Superior temporal gyrus (tissue), 1 donor: ENCODE results near the gene MPC1L.

Experiments used
- DNase-seq: peaks from one replicate; pipeline ENCODE4 v3.0.0-alpha.2; 2016; ENCODE audit errors: extremely low spot score

Gene MPC1L

GRCh38 chrX:40628506-40628905, 5.3 kb downstream of the MPC1L start:
- DNase-seq: no peak

- DNase-seq: no peak
Measured at GRCh38 chrX:40632199-40632598, 9.0 kb downstream of the MPC1L start.

- no peak for DNase-seq
Measured at GRCh38 chrX:40637687-40638086, 14.5 kb downstream of the MPC1L start.

DNA sequence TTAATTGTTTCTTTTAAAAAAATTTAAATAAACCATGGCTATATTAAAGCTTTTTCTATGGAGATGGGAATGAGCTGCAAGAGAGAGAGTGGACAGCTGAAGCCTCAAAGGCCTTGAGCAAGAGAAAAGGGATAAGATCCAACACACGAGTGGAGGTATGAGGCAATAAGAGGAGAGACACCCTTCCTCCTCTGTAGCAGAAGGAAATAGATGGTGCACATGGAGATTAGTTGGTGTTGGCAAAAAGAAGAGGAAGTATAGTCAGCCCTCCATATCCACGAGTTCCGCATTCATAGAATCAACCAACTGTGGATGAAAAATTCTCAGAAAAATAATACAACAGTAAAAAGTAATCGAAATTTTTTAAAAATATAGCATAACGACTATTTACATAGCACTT, 20.9 kb downstream of the MPC1L start:
- no peak for DNase-seq

DNA sequence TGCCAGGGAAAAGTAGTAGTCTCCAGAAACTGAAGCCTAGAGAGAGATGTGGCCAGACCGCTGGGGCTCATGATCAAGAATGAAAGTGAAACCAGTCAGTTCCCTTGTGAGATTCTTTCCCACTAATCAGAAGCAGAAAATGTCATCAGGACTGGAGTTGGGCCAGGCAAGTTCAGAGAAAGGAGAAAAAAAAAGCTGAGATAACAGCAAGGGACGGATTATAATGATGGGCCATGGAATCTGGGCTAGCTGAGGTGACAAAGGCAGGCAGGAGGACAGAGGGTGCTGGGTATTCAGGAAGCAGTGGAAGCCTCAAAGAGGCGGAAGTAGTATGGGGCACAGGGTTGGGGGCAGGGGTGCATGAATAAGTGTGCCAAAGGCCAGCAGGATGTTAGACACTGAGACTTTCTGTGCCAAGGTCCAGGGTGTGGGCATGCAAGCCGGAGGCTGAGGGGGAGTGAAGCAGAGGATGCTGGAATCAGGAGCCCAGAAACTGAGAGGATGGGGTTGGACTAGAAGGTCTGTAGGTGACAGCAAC, 21.7 kb downstream of the MPC1L start:
- no peak for DNase-seq

- DNase-seq: no peak
Measured at GRCh38 chrX:40646489-40647306, 23.5 kb downstream of the MPC1L start.

DNA sequence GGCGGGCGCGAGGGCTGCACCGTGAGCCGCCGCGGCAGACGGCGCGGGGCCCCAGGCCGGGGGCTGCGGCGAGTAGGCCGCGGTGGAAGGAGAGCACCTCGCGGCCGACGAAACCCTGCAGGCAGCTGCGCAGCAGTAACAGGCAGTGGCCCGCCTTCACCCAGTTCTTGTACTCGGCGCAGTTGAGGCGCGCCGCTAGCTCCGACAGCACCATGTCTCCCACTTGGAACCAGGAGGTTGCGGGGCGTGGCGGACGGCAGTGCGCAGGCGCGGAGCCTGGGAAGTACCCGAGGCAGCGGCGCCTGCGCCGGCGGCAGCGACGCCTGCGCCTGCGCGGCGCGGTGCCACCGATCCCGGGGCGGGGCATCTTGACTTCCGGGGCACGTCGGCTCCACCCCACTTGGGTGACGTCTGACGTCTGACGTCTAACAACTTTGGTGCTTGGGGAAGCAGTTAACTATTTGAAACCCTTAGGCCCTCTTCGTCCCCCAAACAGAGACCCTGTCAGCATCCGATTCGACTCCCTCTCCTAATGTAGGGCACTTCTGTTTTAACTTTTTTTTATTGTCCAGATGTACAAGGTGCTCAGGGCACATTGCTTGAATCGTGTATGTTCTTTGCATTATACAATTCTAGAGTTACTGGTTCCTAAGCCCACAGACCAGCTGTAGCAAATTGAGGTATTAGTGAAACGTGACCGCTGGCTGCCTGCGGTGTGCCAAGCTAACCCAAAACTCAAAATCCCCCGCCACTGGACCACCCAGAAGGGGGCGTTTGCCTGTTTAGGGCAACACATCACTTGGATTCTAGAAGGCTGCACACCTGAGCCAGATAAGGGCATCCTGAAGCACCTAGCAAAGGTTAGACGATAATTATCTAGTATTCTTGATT, 24.3 kb downstream of the MPC1L start, which contains the start of gene CXorf38:
TSS of gene CXorf38 (minus strand) at position 255 of the 891 bp plus-strand sequence. CDS start at position 214, 41 bp downstream.
- peak; percentile 82 for DNase-seq

DNA sequence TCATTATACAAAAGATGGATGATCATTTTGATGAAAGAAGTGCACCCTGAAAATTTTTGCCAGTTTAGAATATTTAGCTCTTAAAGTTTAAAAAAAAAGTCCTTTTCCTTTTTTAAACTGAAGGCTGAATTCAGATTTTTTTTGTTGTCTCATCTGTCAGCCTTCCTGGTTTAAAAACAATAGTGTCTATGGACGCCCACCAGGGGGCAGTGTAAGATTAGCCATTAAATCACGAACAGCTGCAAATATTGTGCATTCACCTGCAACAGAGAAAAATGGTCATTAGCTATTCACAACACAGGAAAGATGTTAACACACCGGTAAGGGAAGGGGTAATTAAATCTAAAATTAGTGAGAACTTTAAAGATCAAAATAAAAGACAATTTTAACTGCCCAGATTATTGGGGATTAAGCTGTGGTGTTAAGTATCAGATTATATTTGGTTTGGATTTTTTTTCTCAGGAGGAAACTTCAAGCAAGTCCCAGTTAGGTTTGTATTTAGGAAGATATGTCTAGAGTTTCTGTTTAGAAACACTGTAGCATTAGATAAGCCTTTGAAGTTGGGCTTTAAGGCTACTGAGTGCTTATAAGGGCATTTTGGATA, 28.5 kb downstream of the MPC1L start:
- peak; percentile 74 for DNase-seq

GRCh38 chrX:40652664-40653063, 29.4 kb downstream of the MPC1L start:
- DNase-seq: no peak

- no peak for DNase-seq
Measured at GRCh38 chrX:40653535-40653934, 30.3 kb downstream of the MPC1L start.

- DNase-seq: no peak
Measured at GRCh38 chrX:40660381-40660780, 37.2 kb downstream of the MPC1L start.

GRCh38 chrX:40661489-40661888, 38.3 kb downstream of the MPC1L start:
- no peak for DNase-seq

GRCh38 chrX:40663078-40663740, 40.0 kb downstream of the MPC1L start:
- no peak for DNase-seq

DNA sequence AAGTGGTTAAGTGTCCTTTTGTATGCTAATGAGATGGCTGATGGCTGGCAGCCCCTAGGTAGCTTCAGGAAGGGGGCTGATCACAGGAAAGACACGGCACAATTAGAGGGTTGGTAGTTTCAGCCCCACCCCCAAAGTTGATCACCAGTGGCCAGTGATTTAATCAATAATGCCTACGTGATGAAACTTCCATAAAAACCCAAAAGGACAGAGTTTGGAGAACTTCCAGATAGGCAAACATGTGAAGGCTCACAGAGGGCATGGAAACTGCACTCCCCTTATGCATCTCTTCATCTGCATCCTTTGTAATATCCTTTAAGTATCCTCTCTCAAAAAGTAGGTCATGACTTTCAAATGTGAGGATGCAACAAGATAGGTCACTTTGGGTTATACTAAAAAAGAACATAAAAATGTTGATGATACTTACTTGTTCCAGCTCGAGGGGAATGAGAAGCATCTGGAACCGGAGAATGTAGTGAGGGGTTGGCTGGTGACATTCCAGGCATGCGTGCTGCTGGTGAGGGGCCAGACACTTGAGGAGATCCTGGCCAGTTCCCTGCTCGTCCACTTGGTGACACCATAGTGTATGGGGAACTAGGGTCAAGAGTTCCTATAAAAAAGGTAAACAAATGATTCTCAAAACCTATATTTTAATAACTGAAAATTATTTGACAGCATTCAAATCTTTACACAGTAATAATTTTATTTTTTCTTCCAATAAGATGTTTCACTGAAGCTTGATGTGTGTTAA, 40.8 kb downstream of the MPC1L start:
- DNase-seq: peak; percentile 22

GRCh38 chrX:40671126-40671525, 47.9 kb downstream of the MPC1L start:
- DNase-seq: no peak
